Naive B cell (primary cell): ENCODE data around the gene SLC22A31. TPM values are rescaled to one million over a fixed set of nuclear protein-coding genes. Genes with fewer than 3 reads are reported as not detected.
"Not testable (repeated sequence)": the region's sequence is repeated elsewhere in the genome, so short reads cannot be mapped to it uniquely, and the experiment has no call there.

Source experiments
- ATAC-seq, 2 donors: fragments of 150-1000 bp; cut with Tn5 transposase; 2 replicates each; pipeline ENCODE4 v1.10.0; 2021; ENCODE audit warnings: low read depth in 2 of 2, mild to moderate bottlenecking in 2 of 2, moderate library complexity in 2 of 2
- DNase-seq: peaks from one replicate; pipeline ENCODE4 v3.0.0; 2022
- H3K27ac Mint-ChIP-seq, 6 donors: one replicate each; pipeline ENCODE4 v1.8.0; 2020 to 2022; ENCODE audit warnings: mild to moderate bottlenecking in 6 of 6, mixed read lengths in 6 of 6, moderate library complexity in 5 of 6, inconsistent platforms in 2 of 6
- H3K27me3 Mint-ChIP-seq, 3 donors: one replicate each; pipeline ENCODE4 v1.8.0; 2021 to 2022; ENCODE audit warnings: mixed read lengths in 3 of 3, mild to moderate bottlenecking in 1 of 3
- H3K36me3 Mint-ChIP-seq, 2 donors: one replicate each; pipeline ENCODE4 v1.8.0; 2020 to 2022; ENCODE audit warnings: mixed read lengths in 2 of 2, inconsistent platforms in 1 of 2, mild to moderate bottlenecking in 1 of 2
- H3K4me1 Mint-ChIP-seq, 3 donors: one replicate each; pipeline ENCODE4 v1.8.0; 2020 to 2022; ENCODE audit warnings: mixed read lengths in 3 of 3, inconsistent platforms in 1 of 3, mild to moderate bottlenecking in 1 of 3, moderate library complexity in 1 of 3
- H3K4me3 Mint-ChIP-seq, 8 donors: one replicate each; pipeline ENCODE4 v1.8.0; 2020 to 2022; ENCODE audit warnings: mild to moderate bottlenecking in 8 of 8, mixed read lengths in 8 of 8, moderate library complexity in 8 of 8, inconsistent platforms in 2 of 8
- H3K9me3 Mint-ChIP-seq, 7 donors: one replicate each; pipeline ENCODE4 v1.8.0; 2020 to 2022; ENCODE audit warnings: mixed read lengths in 7 of 7, mild to moderate bottlenecking in 5 of 7, inconsistent platforms in 2 of 7, moderate library complexity in 1 of 7
- polyA plus RNA-seq, 6 donors: library from polyadenylated mRNA; unstranded; fragments of 300-500 nt; fragmentation: Illumina TruSeq; gene quantifications; one replicate each; pipeline ENCODE4 v1.2.3, GENCODE V29; 2021; ENCODE audit warnings: low read depth in 6 of 6

Gene SLC22A31
- polyA plus RNA-seq, result not detected

- H3K36me3 Mint-ChIP-seq, result peaks cover 0 to 8% of the 10 kb centered on the region in 2 donors
- DNase-seq (no peak), ATAC-seq (no peak)
- H3K9me3 Mint-ChIP-seq, result peaks cover 0 to 12% (median 7%) of the 10 kb centered on the region in 7 donors
- H3K4me3 Mint-ChIP-seq, result peak within 1 kb of the TSS in 7 of 8 donors; percentile 26 to 75 (median 53)
- peaks cover 17 to 75% (median 35%) of the 10 kb centered on the region in 3 donors for H3K27me3 Mint-ChIP-seq
- H3K27ac Mint-ChIP-seq, result no peak within 1 kb of the TSS
- peaks cover 12 to 18% (median 14%) of the 10 kb centered on the region in 3 donors for H3K4me1 Mint-ChIP-seq
These were observed at the start of gene SLC22A31 for GRCh38 chr16:89200124-89200849. TSS of gene SLC22A31 (minus strand) at chr16:89200537. CDS start at chr16:89200501, 36 bp downstream.

GRCh38 chr16:89248196-89248982 lies 48.1 kb upstream of the SLC22A31 start:
- peak overlapping the region in 2 of 6 donors; percentile 81 to 82 for H3K27ac Mint-ChIP-seq

GRCh38 chr16:89247734-89248075 lies 47.4 kb upstream of the SLC22A31 start:
- Mint-ChIP-seq H3K36me3 (peaks cover 0 to 12% of the 10 kb centered on the region in 2 donors), H3K9me3 (peaks cover 7 to 20% (median 9%) of the 10 kb centered on the region in 7 donors), H3K27ac (peak overlapping the region in 2 of 6 donors; percentile 38 to 82), H3K4me3 (peak overlapping the region; percentile 73 to 86 (median 80)), H3K27me3 (peaks cover 1 to 19% (median 14%) of the 10 kb centered on the region in 3 donors), H3K4me1 (peaks cover 6 to 16% (median 9%) of the 10 kb centered on the region in 3 donors)
- not testable (repeated sequence) for DNase-seq
- ATAC-seq, result peak; percentile 49 to 55

More at GRCh38 chr16:89248196-89248982, 48.1 kb upstream of the SLC22A31 start:
- peak overlapping the region; percentile 73 to 85 (median 80) for H3K4me3 Mint-ChIP-seq
- H3K4me1 Mint-ChIP-seq, result peaks cover 0 to 16% (median 4%) of the 10 kb centered on the region in 3 donors
- H3K27me3 Mint-ChIP-seq, result peaks cover 4 to 19% (median 14%) of the 10 kb centered on the region in 3 donors
- peaks cover 0 to 12% of the 10 kb centered on the region in 2 donors for H3K36me3 Mint-ChIP-seq
- H3K9me3 Mint-ChIP-seq, result peaks cover 7 to 20% (median 9%) of the 10 kb centered on the region in 7 donors
- peak in 1 of 2 donors; percentile 2 for ATAC-seq
- DNase-seq, result no peak

- ATAC-seq (peak; percentile 80 to 83), DNase-seq (peak; percentile 86)
- Mint-ChIP-seq H3K9me3 (peaks cover 7 to 20% (median 9%) of the 10 kb centered on the region in 7 donors), H3K36me3 (peaks cover 0 to 12% of the 10 kb centered on the region in 2 donors), H3K4me1 (peaks cover 9 to 16% (median 10%) of the 10 kb centered on the region in 3 donors), H3K27ac (peak overlapping the region in 3 of 6 donors; percentile 3 to 76 (median 34)), H3K27me3 (peaks cover 0 to 19% (median 14%) of the 10 kb centered on the region in 3 donors), H3K4me3 (peak overlapping the region; percentile 65 to 86 (median 75))
These were observed 46.8 kb upstream of the SLC22A31 start for GRCh38 chr16:89246903-89247733.

- DNase-seq (no peak), ATAC-seq (no peak)
- Mint-ChIP-seq H3K36me3 (peaks cover 0 to 12% of the 10 kb centered on the region in 2 donors), H3K27ac (peak overlapping the region in 4 of 6 donors; percentile 3 to 87 (median 55)), H3K4me1 (peaks cover 12 to 14% (median 13%) of the 10 kb centered on the region in 3 donors), H3K27me3 (peaks cover 0 to 12% (median 9%) of the 10 kb centered on the region in 3 donors), H3K4me3 (peak overlapping the region; percentile 9 to 77 (median 68)), H3K9me3 (peaks cover 7 to 15% (median 9%) of the 10 kb centered on the region in 7 donors)
These were observed 46.1 kb upstream of the SLC22A31 start for GRCh38 chr16:89246383-89246902.

- ATAC-seq (no peak), DNase-seq (no peak)
- H3K36me3 Mint-ChIP-seq, result peaks cover 0 to 3% of the 10 kb centered on the region in 2 donors
- H3K4me1 Mint-ChIP-seq, result peaks cover 8 to 28% (median 20%) of the 10 kb centered on the region in 3 donors
- peak overlapping the region in 1 of 8 donors; percentile 51 for H3K4me3 Mint-ChIP-seq
- H3K27me3 Mint-ChIP-seq, result peaks cover 0 to 2% (median 2%) of the 10 kb centered on the region in 3 donors
- H3K27ac Mint-ChIP-seq, result no peak overlapping the region
- peaks cover 0 to 4% (median 1%) of the 10 kb centered on the region in 7 donors for H3K9me3 Mint-ChIP-seq
These were observed 44.4 kb upstream of the SLC22A31 start for GRCh38 chr16:89244754-89245153.

GRCh38 chr16:89244264-89244663 lies 43.9 kb upstream of the SLC22A31 start:
- not testable (repeated sequence) for H3K36me3 Mint-ChIP-seq, H3K27me3 Mint-ChIP-seq, ATAC-seq, DNase-seq, H3K9me3 Mint-ChIP-seq
- H3K4me3 Mint-ChIP-seq, result peak overlapping the region in 2 of 8 donors; percentile 21 to 53
- H3K4me1 Mint-ChIP-seq, result peaks cover 8 to 28% (median 20%) of the 10 kb centered on the region in 3 donors
- H3K27ac Mint-ChIP-seq, result peak overlapping the region in 2 of 6 donors; percentile 32 to 63

- no peaks in the 10 kb centered on the region for H3K27me3 Mint-ChIP-seq
- H3K27ac Mint-ChIP-seq, result peak overlapping the region in 3 of 6 donors; percentile 49 to 67 (median 63)
- DNase-seq (no peak), ATAC-seq (no peak)
- no peaks in the 10 kb centered on the region for H3K36me3 Mint-ChIP-seq
- peak overlapping the region in 4 of 8 donors; percentile 15 to 66 (median 28) for H3K4me3 Mint-ChIP-seq
- no peaks in the 10 kb centered on the region for H3K9me3 Mint-ChIP-seq
- H3K4me1 Mint-ChIP-seq, result peaks cover 8 to 28% (median 20%) of the 10 kb centered on the region in 3 donors
These were observed 43.3 kb upstream of the SLC22A31 start for GRCh38 chr16:89243664-89244063.

GRCh38 chr16:89242795-89243200 lies 42.5 kb upstream of the SLC22A31 start:
- Mint-ChIP-seq H3K27me3 (no peaks in the 10 kb centered on the region), H3K27ac (peak overlapping the region in 5 of 6 donors; percentile 44 to 78 (median 60)), H3K4me1 (peaks cover 8 to 28% (median 20%) of the 10 kb centered on the region in 3 donors), H3K9me3 (no peaks in the 10 kb centered on the region), H3K4me3 (peak overlapping the region in 3 of 8 donors; percentile 15 to 69 (median 66)), H3K36me3 (no peaks in the 10 kb centered on the region)
- DNase-seq, result no peak
- no peak for ATAC-seq

- H3K36me3 Mint-ChIP-seq, result no peaks in the 10 kb centered on the region
- H3K27me3 Mint-ChIP-seq, result no peaks in the 10 kb centered on the region
- H3K27ac Mint-ChIP-seq, result peak overlapping the region; percentile 95 to 99 (median 99)
- DNase-seq (peak; percentile 85), ATAC-seq (peak; percentile 81 to 84)
- peaks cover 7 to 26% (median 20%) of the 10 kb centered on the region in 3 donors for H3K4me1 Mint-ChIP-seq
- no peaks in the 10 kb centered on the region for H3K9me3 Mint-ChIP-seq
- H3K4me3 Mint-ChIP-seq, result peak overlapping the region; percentile 79 to 98 (median 97)
These were observed 41.1 kb upstream of the SLC22A31 start for GRCh38 chr16:89241187-89242007.

- DNase-seq (no peak), ATAC-seq (no peak)
- Mint-ChIP-seq H3K4me1 (peaks cover 8 to 18% (median 14%) of the 10 kb centered on the region in 3 donors), H3K9me3 (no peaks in the 10 kb centered on the region), H3K4me3 (peak overlapping the region in 2 of 8 donors; percentile 20 to 43), H3K27ac (no peak overlapping the region), H3K27me3 (no peaks in the 10 kb centered on the region), H3K36me3 (peaks cover 9 to 12% of the 10 kb centered on the region in 2 donors)
These were observed 37.4 kb upstream of the SLC22A31 start for GRCh38 chr16:89237733-89238132.
